Endothelial cell of umbilical vein (primary cell): ENCODE measurements around the gene GPR137B. TPM values are rescaled to one million over a fixed set of nuclear protein-coding genes. Genes with fewer than 3 reads are reported as not detected.

ENCODE experiments used
- BruUV-seq: library from RNA; stranded (reverse); fragments of 400-500 nt; replicated peaks from 2 replicates; lab custom pipeline; 2021; lab: Mats Ljungman, UMichigan
- CTCF ChIA-PET: fragments of 300-600, 350-600 bp; sonication (Branson Sonifier 250); formaldehyde crosslinking; loops from one replicate; lab custom pipeline; 2021; ENCODE audit warnings: antibody characterized with exemption, inconsistent platforms; lab: Charles Lee
- POLR2A ChIA-PET: fragments of 300-600, 350-600 bp; sonication (Branson Sonifier 250); formaldehyde crosslinking; loops from one replicate; lab custom pipeline; 2021; ENCODE audit warnings: antibody characterized with exemption, inconsistent platforms; lab: Charles Lee
- DNase-seq: peaks from one replicate; pipeline ENCODE4 v3.0.0-alpha.2; 2011; ENCODE audit warnings: low read depth, low spot score
- FAIRE-seq: peaks from 2 replicates; lab custom pipeline; 2011; peaks lifted over from hg19 to GRCh38; lab: Jason Lieb, UNC
- H2AFZ ChIP-seq: 2 replicates; pipeline ENCODE4 v1.6.0; 2012; ENCODE audit warnings: low read depth, low read length, control low read depth, inconsistent platforms
- H3K27ac ChIP-seq: 2 replicates; pipeline ENCODE4 v1.5.1; 2011; ENCODE audit warnings: low read depth, mild to moderate bottlenecking, control low read depth, low read length, moderate library complexity; ENCODE audit not compliant: insufficient read depth
- H3K27me3 ChIP-seq, 2 experiments: 2 replicates each; pipeline versions ENCODE4 v1.6.0 to v1.6.1; 2011; ENCODE audit warnings: low read length in 2 of 2, mixed read lengths in 1 of 2; ENCODE audit not compliant: control insufficient read depth in 2 of 2, insufficient read depth in 2 of 2
- H3K36me3 ChIP-seq, 2 experiments: 2 replicates in 1 of 2; 3 replicates in 1 of 2; pipeline ENCODE4 v1.5.1; 2011; ENCODE audit warnings: low read length in 2 of 2, mild to moderate bottlenecking in 1 of 2, moderate library complexity in 1 of 2; ENCODE audit not compliant: control insufficient read depth in 2 of 2, insufficient read depth in 2 of 2; ENCODE audit errors: extremely low read depth in 1 of 2
- H3K4me1 ChIP-seq: 3 replicates; pipeline ENCODE4 v1.5.1; 2011; ENCODE audit warnings: mild to moderate bottlenecking, low read length; ENCODE audit not compliant: control insufficient read depth, insufficient read depth; ENCODE audit errors: extremely low read depth
- H3K4me2 ChIP-seq: 2 replicates; pipeline ENCODE4 v1.6.1; 2011; ENCODE audit warnings: low read length, control low read depth, mixed read lengths; ENCODE audit not compliant: insufficient read depth
- H3K4me3 ChIP-seq, 3 experiments: fragments of 200-600 bp in 1 of 3; sonication (generic), shearing (Covaris generic) in 1 of 3; replicated peaks in 1 of 3; 2 replicates each; pipeline ENCODE4 v1.5.1; 2011 to 2016; ENCODE audit warnings: control low read depth in 3 of 3, low read length in 3 of 3, mild to moderate bottlenecking in 2 of 3, inconsistent platforms in 1 of 3, low read depth in 1 of 3, moderate library complexity in 1 of 3; ENCODE audit not compliant: insufficient read depth in 1 of 3
- H3K79me2 ChIP-seq: 2 replicates; pipeline ENCODE4 v1.6.0; 2012; ENCODE audit warnings: low read length, inconsistent platforms; ENCODE audit not compliant: control insufficient read depth, insufficient read depth
- H3K9ac ChIP-seq: replicated peaks from 2 replicates; pipeline ENCODE3; 2011; ENCODE audit warnings: low read length, control low read depth; ENCODE audit not compliant: insufficient read depth; ENCODE audit errors: extremely low read depth
- H3K9me1 ChIP-seq: replicated peaks from 3 replicates; pipeline ENCODE4 v1.6.0; 2011; ENCODE audit warnings: mild to moderate bottlenecking, low read length; ENCODE audit not compliant: control insufficient read depth, insufficient read depth; ENCODE audit errors: extremely low read depth
- H3K9me3 ChIP-seq: replicated peaks from 2 replicates; pipeline ENCODE4 v1.5.1; 2012; ENCODE audit warnings: low read length, inconsistent platforms; ENCODE audit not compliant: control insufficient read depth, insufficient read depth
- H4K20me1 ChIP-seq: replicated peaks from 2 replicates; pipeline ENCODE3; 2011; ENCODE audit warnings: mild to moderate bottlenecking, low read length; ENCODE audit not compliant: control insufficient read depth, insufficient read depth; ENCODE audit errors: extremely low read depth
- EZH2 ChIP-seq: IDR thresholded peaks from 2 replicates; pipeline ENCODE4 v1.6.1; 2012; ENCODE audit warnings: borderline replicate concordance, low read depth, mild to moderate bottlenecking, moderate library complexity, low read length, inconsistent platforms; ENCODE audit not compliant: severe bottlenecking
- FOS ChIP-seq: IDR thresholded peaks from 2 replicates; pipeline ENCODE4 v1.6.1; 2011; ENCODE audit warnings: mild to moderate bottlenecking, low read length, moderate library complexity, borderline replicate concordance; ENCODE audit not compliant: insufficient read depth
- GATA2 ChIP-seq: IDR thresholded peaks from 2 replicates; pipeline ENCODE4 v1.7.0; 2011; ENCODE audit warnings: low read depth, mild to moderate bottlenecking, moderate library complexity, mixed read lengths, low read length; ENCODE audit not compliant: insufficient read length, insufficient read depth
- JUN ChIP-seq: IDR thresholded peaks from 2 replicates; pipeline ENCODE4 v1.6.1; 2011; ENCODE audit warnings: borderline replicate concordance, low read depth; ENCODE audit not compliant: insufficient read length, insufficient read depth
- MYC ChIP-seq: IDR thresholded peaks from one replicate; pipeline ENCODE4 v1.6.1; 2011; ENCODE audit warnings: mild to moderate bottlenecking, low read depth, low read length
- POLR2A ChIP-seq: IDR thresholded peaks from 2 replicates; pipeline ENCODE4 v1.6.1; 2012; ENCODE audit warnings: low read depth, mild to moderate bottlenecking, control low read depth, low read length
- POLR2AphosphoS5 ChIP-seq: IDR thresholded peaks from 2 replicates; pipeline ENCODE4 v1.6.1; 2012; ENCODE audit warnings: low read depth, mild to moderate bottlenecking, control low read depth, low read length, moderate library complexity; ENCODE audit not compliant: insufficient read depth
- dilution Hi-C: fragments of 300-500 bp; cut with MboI; formaldehyde crosslinking; loops from one replicate; pipeline ENCODE4 v1.15.0; 2019; ENCODE audit warnings: low sequenced_read_pairs; ENCODE audit not compliant: extremely low pct_ligation_motif_present
- intact Hi-C: fragments of 100-400 bp; cut with micrococcal nuclease; formaldehyde crosslinking; loops from one replicate; pipeline ENCODE4 v1.10.0; 2022
- polyA plus RNA-seq, 4 experiments: library from polyadenylated mRNA; depleted of rRNA in 3 of 4; stranded (reverse) in 3 of 4; unstranded in 1 of 4; fragments of >200 nt; gene quantifications; 2 replicates each; pipeline versions ENCODE4 v1.2.1 to v1.2.3, GENCODE V29; 2011 to 2012; ENCODE audit warnings: missing spikeins in 1 of 4
- total RNA-seq: library from RNA; stranded (reverse); gene quantifications from 2 replicates; pipeline ENCODE4 v1.2.3, GENCODE V29; 2021
- TF ChIP-seq, protein P1 (sequence below), 2 donors: IDR thresholded peaks; 1 replicate in 1 of 2; 2 replicates in 1 of 2; pipeline ENCODE4 v1.5.1; 2011; ENCODE audit warnings: low read length in 2 of 2, mild to moderate bottlenecking in 2 of 2, moderate library complexity in 2 of 2, control low read depth in 1 of 2, inconsistent platforms in 1 of 2, low read depth in 1 of 2; ENCODE audit not compliant: insufficient read depth in 1 of 2; ENCODE audit errors: extremely low read depth in 1 of 2
- TF ChIP-seq, protein P2 (sequence below): IDR thresholded peaks from 2 replicates; pipeline ENCODE4 v1.6.1; 2011; ENCODE audit not compliant: insufficient read depth, insufficient read length

The GPR137B gene
- total and polyA plus RNA-seq, 2 donors (not counting 3 experiments of a cell fraction or from before 2014, with no cell fraction given) = 7.8 to 11.9 TPM

DNA sequence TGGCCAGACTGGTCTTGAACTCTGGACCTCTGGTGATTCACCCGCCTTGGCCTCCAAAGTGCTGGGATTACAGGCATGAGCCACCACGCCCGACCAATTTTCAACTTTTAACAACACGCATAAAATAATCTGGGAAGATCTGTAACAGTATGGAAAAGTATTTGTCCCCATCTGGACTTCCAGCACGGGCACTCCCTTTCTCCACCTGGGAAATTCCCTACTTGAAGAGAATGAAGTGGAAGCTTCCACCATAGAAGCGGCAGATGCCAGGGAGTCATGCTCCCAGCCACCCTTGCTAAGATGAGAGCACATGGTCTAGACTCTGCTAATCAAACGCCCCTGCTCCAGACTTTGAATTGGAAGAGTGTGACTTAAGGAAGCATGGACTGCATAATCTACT is 9.0 kb upstream of the GPR137B start:
- peaks cover 7 to 18% of the 10 kb centered on the region in 2 experiments for H3K27me3 ChIP-seq
- no peak overlapping the region for H3K9ac ChIP-seq
- no peak overlapping the region for H3K4me3 ChIP-seq
- BruUV-seq = no TSS peak
- no peaks in the 10 kb centered on the region for H3K36me3 ChIP-seq
- CTCF ChIA-PET = no interaction called here
- TF ChIP-seq JUN (no peak), FOS (no peak), EZH2 (no peak), POLR2A (no peak), GATA2 (no peak), POLR2AphosphoS5 (no peak), MYC (no peak)
- TF ChIP-seq, protein P1, sequence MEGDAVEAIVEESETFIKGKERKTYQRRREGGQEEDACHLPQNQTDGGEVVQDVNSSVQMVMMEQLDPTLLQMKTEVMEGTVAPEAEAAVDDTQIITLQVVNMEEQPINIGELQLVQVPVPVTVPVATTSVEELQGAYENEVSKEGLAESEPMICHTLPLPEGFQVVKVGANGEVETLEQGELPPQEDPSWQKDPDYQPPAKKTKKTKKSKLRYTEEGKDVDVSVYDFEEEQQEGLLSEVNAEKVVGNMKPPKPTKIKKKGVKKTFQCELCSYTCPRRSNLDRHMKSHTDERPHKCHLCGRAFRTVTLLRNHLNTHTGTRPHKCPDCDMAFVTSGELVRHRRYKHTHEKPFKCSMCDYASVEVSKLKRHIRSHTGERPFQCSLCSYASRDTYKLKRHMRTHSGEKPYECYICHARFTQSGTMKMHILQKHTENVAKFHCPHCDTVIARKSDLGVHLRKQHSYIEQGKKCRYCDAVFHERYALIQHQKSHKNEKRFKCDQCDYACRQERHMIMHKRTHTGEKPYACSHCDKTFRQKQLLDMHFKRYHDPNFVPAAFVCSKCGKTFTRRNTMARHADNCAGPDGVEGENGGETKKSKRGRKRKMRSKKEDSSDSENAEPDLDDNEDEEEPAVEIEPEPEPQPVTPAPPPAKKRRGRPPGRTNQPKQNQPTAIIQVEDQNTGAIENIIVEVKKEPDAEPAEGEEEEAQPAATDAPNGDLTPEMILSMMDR (IDR thresholded peaks at IDR 0.05; ENCODE audit: extremely low read depth in 1 of 2, insufficient read depth in 1 of 2, low read depth in 1 of 2, low read length in 2 of 2) = no peak
- TF ChIP-seq, protein P2, sequence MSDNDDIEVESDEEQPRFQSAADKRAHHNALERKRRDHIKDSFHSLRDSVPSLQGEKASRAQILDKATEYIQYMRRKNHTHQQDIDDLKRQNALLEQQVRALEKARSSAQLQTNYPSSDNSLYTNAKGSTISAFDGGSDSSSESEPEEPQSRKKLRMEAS = no peak
- FAIRE-seq = no peak
- no peak overlapping the region for H2AFZ ChIP-seq
- POLR2A ChIA-PET = no interaction called here
- DNase-seq = no peak
- H3K27ac ChIP-seq = no peak overlapping the region
- no peaks in the 10 kb centered on the region for H3K9me1 ChIP-seq
- no peaks in the 10 kb centered on the region for H4K20me1 ChIP-seq
- no peaks in the 10 kb centered on the region for H3K4me1 ChIP-seq
- H3K4me2 ChIP-seq = no peak overlapping the region
- intact Hi-C loops = no loop called here
- no peaks in the 10 kb centered on the region for H3K9me3 ChIP-seq
- dilution Hi-C loops = no loop called here
- no peaks in the 10 kb centered on the region for H3K79me2 ChIP-seq
